ENCODE measurements around the gene ARL4A. TPM values are rescaled to one million over a fixed set of nuclear protein-coding genes. Genes with fewer than 3 reads are reported as not detected.
"Not testable (repeated sequence)": the region's sequence is repeated elsewhere in the genome, so short reads cannot be mapped to it uniquely, and the experiment has no call there.

ARL4A gene
- total and polyA plus RNA-seq, 7 donors = 2.5 to 47.7 (median 7.4) TPM

DNA sequence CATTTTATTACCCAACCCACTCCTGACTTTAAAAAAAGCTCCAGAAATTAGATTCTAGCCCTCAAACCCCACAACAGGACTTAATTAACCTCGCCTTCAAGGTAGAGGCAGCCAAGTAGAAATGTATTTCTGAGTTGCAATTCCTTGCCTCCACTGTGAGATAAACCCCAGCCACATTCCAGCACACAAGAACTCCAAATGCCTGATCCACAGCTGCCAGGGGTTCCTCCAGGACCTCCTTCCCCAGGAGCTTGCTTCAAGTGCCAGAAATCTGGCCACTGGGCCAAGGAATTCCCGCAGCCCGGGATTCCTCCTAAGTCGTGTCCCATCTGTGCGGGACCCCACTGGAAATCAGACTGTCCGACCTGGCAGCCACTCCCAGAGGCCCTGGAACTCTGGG is 25.9 kb upstream of the ARL4A start:
- H3K36me3 ChIP-seq (ENCODE audit: insufficient read depth in 1 of 2, low read depth in 1 of 2) = no peaks in the 10 kb centered on the region
- TF ChIP-seq, protein P1, sequence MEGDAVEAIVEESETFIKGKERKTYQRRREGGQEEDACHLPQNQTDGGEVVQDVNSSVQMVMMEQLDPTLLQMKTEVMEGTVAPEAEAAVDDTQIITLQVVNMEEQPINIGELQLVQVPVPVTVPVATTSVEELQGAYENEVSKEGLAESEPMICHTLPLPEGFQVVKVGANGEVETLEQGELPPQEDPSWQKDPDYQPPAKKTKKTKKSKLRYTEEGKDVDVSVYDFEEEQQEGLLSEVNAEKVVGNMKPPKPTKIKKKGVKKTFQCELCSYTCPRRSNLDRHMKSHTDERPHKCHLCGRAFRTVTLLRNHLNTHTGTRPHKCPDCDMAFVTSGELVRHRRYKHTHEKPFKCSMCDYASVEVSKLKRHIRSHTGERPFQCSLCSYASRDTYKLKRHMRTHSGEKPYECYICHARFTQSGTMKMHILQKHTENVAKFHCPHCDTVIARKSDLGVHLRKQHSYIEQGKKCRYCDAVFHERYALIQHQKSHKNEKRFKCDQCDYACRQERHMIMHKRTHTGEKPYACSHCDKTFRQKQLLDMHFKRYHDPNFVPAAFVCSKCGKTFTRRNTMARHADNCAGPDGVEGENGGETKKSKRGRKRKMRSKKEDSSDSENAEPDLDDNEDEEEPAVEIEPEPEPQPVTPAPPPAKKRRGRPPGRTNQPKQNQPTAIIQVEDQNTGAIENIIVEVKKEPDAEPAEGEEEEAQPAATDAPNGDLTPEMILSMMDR (IDR thresholded peaks at IDR 0.05) = no peak
- no peaks in the 10 kb centered on the region for H3K27me3 ChIP-seq (ENCODE audit: insufficient read depth in 3 of 3, low read length in 2 of 3)
- intact Hi-C loops (cut with DNase I) = no loop called here
- ATAC-seq (no peak), DNase-seq (no peak)
- no peak overlapping the region for H3K4me3 ChIP-seq
- no peaks in the 10 kb centered on the region for H3K4me1 ChIP-seq
- WGBS, 3 donors = 64 to 67% (median 65%) methylated on average over 6 of the region's 6 CpGs
- H3K9me3 ChIP-seq = no peaks in the 10 kb centered on the region
- no peak overlapping the region for H3K27ac ChIP-seq

DNA sequence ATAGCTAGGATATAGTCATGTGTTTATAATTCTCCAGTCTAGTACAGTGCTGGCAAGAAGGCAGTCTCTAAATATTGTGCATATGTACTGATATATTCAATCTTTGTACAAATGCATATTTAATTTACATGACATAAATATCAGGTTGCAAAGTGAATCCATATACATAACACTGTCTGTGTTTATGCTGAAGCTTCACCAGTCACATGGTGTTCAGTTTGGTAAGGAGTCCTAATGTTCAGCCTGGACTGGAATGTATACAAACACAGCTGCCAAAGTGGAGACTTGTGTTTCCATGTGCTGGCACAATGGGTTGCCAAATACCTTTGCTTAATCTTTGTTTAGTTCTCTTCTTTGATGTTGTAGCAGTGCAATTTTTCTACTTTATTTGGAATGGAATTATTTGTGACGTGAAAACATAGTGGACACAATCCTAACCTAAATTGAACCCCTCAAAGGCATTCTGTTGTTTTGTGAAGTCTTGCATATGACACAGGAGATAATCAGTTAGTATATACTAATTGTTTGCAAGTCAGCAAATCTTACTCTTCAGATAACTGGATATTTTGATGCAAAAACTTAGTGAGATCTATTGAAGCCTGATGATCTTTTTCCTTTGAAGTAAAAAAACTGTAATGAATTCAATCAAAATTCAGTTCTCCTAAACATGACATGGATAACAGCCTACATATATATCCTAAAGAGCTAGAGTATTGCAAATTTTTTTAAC is 17.3 kb upstream of the ARL4A start:
- TF ChIP-seq, protein P1 (IDR thresholded peaks at IDR 0.05) = no peak
- WGBS, 3 donors = 23 to 45% (median 38%) methylated on average over 1 of the region's 1 CpG
- DNase-seq = no peak
- Histone ChIP-seq H3K4me3 (no peak overlapping the region), H3K27me3 (ENCODE audit: insufficient read depth in 3 of 3, low read length in 2 of 3) (no peaks in the 10 kb centered on the region), H3K36me3 (ENCODE audit: insufficient read depth in 1 of 2, low read depth in 1 of 2) (no peaks in the 10 kb centered on the region), H3K4me1 (peaks cover 4% of the 10 kb centered on the region), H3K9me3 (no peaks in the 10 kb centered on the region), H3K27ac (no peak overlapping the region)
- no peak for ATAC-seq
- intact Hi-C loops (cut with DNase I) = no loop called here

DNA sequence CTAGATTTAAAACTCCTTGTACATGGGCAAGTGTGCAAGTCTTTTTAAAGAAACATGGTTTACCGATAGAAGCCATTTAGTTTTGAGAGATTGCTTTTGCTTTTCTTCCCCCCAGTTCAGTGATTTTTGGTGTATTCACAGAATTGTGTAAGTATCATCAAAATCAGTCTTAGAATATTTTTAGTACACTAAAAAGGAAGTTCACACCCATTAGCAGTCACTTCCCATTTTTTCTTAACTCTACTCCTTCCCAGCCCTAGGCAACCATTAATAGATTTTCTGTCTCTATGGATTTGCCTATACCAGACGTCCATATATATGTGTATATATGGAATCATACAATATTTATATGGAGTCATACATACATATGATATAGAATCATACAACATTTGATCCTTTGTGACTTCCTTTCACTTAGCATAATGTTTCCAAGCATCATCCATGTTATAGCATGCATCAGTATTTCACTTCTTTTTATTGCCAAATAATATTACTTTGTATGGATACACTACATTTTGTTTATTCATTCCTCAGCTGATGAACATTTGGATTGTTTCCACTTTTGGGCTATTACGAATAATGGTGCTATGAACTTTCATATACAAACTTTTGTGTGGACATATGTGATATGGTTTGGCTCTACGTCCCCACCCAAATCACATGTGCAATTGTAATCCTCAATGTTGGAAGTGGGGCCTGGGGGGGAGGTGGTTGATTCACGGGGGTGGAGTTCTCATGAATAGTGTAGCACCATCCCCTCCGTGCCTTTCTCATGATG is 16.5 kb upstream of the ARL4A start:
- Histone ChIP-seq H3K27ac (no peak overlapping the region), H3K9me3 (no peaks in the 10 kb centered on the region), H3K4me3 (no peak overlapping the region), H3K27me3 (ENCODE audit: insufficient read depth in 3 of 3, low read length in 2 of 3) (no peaks in the 10 kb centered on the region), H3K4me1 (peaks cover 4% of the 10 kb centered on the region), H3K36me3 (ENCODE audit: insufficient read depth in 1 of 2, low read depth in 1 of 2) (no peaks in the 10 kb centered on the region)
- WGBS, 3 donors = 75 to 82% (median 78%) methylated on average over 6 of the region's 6 CpGs
- ATAC-seq (no peak), DNase-seq (no peak)
- intact Hi-C loops (cut with DNase I) = no loop called here
- TF ChIP-seq, protein P1 (IDR thresholded peaks at IDR 0.05) = no peak

DNA sequence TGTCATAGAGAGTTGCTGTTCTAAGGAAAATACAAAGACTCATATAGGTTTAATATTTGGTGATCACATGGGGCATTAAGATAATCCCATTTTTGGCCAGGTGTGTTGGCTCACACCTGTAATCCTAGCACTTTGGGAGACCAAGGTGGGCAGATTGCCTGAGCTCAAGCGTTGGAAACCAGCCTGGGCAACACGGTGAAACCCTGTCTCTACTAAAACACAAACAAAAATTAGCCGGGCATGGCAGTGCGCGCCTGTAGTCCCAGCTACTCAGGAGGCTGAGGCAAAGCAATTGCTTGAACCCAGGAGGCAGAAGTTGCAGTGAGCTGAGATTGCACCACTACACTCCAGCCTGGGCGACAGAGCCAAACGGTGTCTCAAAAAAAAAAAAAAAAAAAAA is 14.0 kb upstream of the ARL4A start:
- H3K27me3 ChIP-seq (ENCODE audit: insufficient read depth in 3 of 3, low read length in 2 of 3); DNase-seq; intact Hi-C loops (cut with DNase I); H3K4me3 ChIP-seq; H3K4me1 ChIP-seq; ATAC-seq; H3K27ac ChIP-seq; H3K9me3 ChIP-seq; H3K36me3 ChIP-seq (ENCODE audit: insufficient read depth in 1 of 2, low read depth in 1 of 2): not testable (repeated sequence)
- WGBS, 3 donors = 82 to 85% (median 82%) methylated on average over 7 of the region's 7 CpGs

DNA sequence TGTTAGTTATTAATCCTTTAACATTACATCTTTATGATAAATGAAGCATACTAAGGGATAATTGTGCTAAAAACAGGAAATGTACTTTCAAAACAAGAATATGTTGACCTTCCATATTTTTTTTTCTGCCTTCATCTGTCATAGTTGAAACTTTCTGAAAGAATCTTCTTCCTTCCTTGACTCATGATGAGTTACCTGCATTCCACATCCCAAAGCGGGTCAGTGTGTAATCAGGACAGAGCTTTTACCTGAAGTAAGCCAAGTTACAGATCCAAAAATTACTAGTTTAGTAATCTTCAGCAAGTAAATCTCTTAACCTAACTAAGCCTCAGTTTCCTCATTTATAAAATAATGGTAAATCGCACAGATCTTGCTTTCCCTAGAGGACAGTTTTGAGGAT is 13.4 kb upstream of the ARL4A start:
- no peak overlapping the region for H3K4me3 ChIP-seq
- H3K9me3 ChIP-seq = no peaks in the 10 kb centered on the region
- H3K36me3 ChIP-seq (ENCODE audit: insufficient read depth in 1 of 2, low read depth in 1 of 2) = no peaks in the 10 kb centered on the region
- 95 to 99% (median 97%) methylated on average over 2 of the region's 2 CpGs for WGBS, 3 donors
- peaks cover 4% of the 10 kb centered on the region for H3K4me1 ChIP-seq
- no peaks in the 10 kb centered on the region for H3K27me3 ChIP-seq (ENCODE audit: insufficient read depth in 3 of 3, low read length in 2 of 3)
- DNase-seq (no peak), ATAC-seq (no peak)
- TF ChIP-seq, protein P1 (IDR thresholded peaks at IDR 0.05) = no peak
- no peak overlapping the region for H3K27ac ChIP-seq
- intact Hi-C loops (cut with DNase I) = no loop called here

Data from psoas muscle (tissue), 8 donors.